ENCODE results near the gene ATP8A2.

The ATP8A2 gene

GRCh38 chr13:25384758-25385410 is 13.1 kb downstream of the ATP8A2 start:
- no peak for DNase-seq (ENCODE audit: low spot score)

- no peak for DNase-seq (ENCODE audit: low spot score)
Measured at GRCh38 chr13:25391932-25392331, 20.2 kb downstream of the ATP8A2 start.

GRCh38 chr13:25394402-25395060 is 22.8 kb downstream of the ATP8A2 start:
- DNase-seq (ENCODE audit: low spot score), result no peak

DNA sequence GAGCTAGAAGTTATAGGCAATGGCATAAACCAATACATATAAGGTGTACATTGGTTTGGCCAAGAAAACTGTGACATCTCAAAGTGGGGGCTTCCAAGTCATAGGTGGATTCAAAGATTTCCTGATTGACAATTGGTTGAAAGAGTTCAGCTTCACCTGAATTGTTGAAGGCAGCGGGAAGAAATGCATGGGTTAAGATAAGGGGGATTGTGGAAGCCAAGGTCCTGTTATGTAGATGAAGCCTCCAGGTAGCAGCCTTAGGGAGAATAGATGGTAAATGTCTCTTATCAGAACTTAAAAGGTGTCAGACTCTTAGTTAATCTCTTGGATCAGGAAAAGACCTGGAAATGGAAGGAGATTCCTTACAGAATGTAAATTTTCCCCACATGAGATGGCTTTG is 26.0 kb downstream of the ATP8A2 start:
- no peak for DNase-seq (ENCODE audit: low spot score)

DNA sequence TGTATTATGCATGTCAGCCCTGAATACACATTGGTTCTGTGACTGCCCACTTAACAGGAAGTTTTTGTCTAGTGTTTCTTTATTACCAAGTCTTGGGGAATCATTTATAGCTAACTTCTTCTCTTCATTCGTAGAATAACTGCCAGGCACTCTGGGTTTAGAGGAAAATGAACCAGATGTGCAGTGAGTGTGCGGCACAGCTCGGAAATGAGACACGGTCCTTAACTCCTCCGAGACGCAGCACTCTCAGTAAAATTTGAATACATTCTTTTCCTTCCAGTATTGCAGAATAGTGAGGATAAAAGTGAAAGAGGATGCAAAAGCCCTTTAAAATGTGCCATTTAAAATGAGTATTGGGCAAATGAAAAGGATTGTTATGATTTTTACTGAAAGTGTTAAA is 29.2 kb downstream of the ATP8A2 start:
- no peak for DNase-seq (ENCODE audit: low spot score)

DNA sequence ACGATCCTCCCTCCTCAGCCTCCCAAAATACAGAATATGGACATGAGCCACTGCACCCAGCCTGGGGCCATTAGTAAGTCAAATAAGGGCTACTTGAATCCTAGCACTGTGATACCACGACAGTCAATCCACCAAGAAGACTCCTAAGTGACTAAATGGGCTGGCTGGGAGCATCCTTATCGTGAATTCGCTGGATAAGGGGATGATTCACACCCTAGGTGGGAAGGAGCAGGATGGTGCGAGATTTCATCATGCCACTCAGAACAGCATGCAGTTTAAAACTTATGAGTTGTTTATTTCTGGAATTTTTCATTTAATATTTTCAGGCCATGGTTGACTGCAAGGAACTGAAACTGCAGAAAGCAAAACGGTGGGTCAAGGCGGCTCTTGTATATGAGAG is 30.2 kb downstream of the ATP8A2 start:
- no peak for DNase-seq (ENCODE audit: low spot score)

DNA sequence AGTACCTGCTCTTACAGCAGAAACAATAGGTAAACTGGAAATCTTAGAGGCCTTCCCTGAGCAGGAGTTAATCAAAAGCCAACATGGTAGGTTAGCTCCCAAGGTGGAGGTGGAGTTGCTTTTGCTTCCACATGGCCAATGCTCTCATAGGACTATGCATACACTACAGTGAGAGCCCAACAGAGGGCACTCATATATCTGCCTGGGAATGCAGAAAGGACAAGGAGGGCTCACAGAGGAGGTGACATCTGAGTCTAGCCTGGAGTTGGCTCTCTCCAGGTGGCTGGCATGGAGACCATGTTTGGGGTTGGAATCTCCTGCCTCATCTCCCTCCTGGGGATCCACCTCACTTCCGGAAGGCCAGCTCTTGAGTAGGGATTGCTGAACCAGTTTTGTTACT is 34.6 kb downstream of the ATP8A2 start:
- DNase-seq (ENCODE audit: low spot score), result no peak

DNA sequence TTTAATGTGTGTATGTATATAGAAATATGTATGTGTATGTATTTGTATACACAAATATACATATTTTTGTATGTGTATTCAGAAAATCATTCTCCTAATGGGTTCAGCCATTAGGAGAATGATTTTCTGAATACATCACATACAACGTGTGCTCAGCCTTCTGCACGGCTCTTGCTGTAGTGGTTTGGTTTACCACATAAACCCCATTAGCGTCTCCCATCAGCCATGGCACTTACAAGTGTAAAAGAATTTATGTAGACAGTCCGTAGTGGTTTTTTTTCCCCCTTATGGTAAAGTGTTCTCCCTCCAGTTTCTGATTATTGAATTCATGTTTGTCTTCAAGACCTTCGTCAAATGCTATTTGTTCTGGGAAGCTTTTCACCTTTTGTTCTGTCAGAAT is 38.2 kb downstream of the ATP8A2 start:
- DNase-seq (ENCODE audit: low spot score), result no peak

GRCh38 chr13:25415241-25415640 is 43.5 kb downstream of the ATP8A2 start:
- DNase-seq (ENCODE audit: low spot score), result peak; percentile 77

GRCh38 chr13:25417535-25417934 is 45.8 kb downstream of the ATP8A2 start:
- no peak for DNase-seq (ENCODE audit: low spot score)

DNA sequence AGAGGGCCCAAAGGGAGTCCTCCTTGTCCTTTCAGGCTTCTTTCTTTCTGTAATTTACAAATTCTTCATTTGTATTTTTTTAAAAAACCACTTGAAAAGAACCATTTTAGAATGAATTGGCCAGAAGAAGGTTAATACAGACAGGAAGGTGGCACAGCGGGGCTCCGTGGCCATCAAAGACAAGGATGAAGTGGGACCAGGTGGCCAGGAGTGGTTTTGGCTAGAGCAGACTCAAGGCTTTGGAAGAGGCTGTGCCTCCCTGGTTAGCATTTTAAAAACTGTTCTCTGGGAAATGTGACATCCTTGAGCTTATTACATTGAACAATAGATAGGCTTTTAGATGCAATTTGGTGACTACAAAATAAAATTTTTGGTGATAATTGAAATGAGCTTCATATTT is 48.4 kb downstream of the ATP8A2 start:
- peak; percentile 95 for DNase-seq (ENCODE audit: low spot score)

GRCh38 chr13:25421612-25422011 is 49.8 kb downstream of the ATP8A2 start:
- DNase-seq (ENCODE audit: low spot score), result peak; percentile 76

- DNase-seq (ENCODE audit: low spot score), result peak; percentile 51
Measured at GRCh38 chr13:25422153-25422552, 50.4 kb downstream of the ATP8A2 start.

DNA sequence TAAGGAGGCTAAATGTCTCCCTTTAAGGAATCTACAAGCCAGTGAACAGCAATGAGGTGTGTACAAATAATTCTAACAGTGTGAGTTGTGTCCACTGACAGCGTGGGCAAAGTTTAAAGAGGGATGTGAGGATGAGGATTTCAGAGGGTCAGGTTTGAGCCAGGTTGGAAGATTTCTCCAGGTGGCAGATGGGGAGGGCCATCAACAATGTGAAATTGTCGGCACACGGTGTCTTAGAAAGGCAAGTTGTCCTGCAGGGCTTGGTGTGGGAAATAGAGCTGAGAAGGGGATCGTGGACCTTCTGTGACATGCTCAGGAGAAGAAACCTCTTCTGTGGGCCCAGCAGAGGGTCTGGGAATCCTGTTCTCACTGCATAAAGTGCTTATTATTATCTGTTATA is 52.1 kb downstream of the ATP8A2 start:
- peak; percentile 77 for DNase-seq (ENCODE audit: low spot score)

DNA sequence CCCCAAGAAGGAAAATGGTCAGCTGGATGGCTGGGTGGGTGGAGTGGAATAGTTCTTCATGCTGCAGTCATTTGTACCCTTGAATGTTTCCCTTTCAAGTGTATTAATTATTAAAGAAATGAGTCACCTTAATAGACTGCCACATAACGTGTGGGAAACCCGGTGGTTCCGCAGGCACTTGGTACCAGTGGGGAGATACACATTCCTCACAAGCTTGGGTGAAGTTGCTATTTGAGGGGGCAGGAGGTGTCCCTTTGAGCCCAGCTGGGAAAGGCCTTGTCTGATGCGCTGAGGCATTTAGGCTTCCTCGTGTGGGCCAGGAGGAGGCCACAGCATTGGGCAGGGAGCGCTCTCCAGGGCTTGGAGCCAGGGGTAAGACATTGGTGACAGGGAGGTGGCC is 57.7 kb downstream of the ATP8A2 start:
- DNase-seq (ENCODE audit: low spot score), result no peak

DNA sequence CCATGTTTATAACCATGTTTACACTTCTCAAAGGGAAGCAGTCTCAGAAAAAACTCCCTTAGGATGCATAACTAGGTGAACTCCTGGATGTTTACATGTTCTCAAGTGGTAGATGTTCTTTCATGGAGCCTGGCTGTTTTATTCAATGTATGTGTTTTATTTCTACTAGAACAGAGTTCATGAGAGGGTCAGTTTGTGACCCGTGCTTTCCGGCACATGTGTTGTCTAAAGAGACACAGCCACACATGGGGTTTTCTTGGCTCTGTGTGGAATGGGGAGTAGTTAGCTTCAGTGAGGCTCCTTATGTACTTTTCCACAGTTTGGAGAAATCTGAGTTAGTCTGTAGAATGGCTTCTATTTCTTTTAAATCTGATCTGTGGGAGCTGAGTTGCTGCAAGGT is 60.9 kb downstream of the ATP8A2 start:
- DNase-seq (ENCODE audit: low spot score), result no peak

DNA sequence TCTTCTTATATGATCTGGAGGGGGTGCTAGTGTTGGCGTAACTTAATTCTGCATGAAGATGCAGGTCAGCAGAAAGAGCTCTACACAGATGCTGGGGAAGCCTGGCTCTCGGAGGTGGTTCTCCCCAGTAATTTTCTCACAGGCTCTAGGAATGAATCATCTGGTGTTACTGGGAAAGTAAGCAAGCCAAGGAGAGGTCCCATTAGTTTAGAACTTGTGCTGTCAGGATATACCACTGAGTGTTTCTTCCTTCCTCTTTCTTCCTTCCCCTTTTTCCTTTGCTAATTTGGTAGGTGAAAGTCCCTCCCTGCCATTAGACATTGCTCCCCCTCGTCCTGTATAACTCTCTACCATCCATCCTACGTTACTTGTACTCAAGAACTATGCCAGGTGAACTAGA is 68.3 kb downstream of the ATP8A2 start:
- peak; percentile 22 for DNase-seq (ENCODE audit: low spot score)

GRCh38 chr13:25446261-25446660 is 74.5 kb downstream of the ATP8A2 start:
- no peak for DNase-seq (ENCODE audit: low spot score)

DNA sequence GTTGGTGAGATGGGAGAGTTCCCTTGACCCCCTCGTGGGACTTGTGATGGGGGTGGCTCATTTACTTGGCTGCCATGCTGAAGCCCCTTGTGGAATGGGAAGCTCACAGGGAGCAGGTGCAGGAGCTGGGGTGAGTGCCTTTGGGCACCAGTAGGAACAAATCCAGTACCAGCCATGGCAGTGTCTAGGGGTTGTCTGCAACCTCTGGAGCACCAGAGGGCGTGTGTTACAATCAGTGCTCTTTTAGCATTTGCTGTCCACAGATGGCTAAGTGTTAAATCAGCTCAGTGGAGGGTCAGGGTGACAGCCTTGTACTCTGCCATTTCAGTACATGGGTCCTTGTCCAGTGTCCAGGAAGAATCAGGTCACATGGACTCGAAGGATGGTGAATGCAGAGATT is 75.6 kb downstream of the ATP8A2 start:
- DNase-seq (ENCODE audit: low spot score), result no peak

DNA sequence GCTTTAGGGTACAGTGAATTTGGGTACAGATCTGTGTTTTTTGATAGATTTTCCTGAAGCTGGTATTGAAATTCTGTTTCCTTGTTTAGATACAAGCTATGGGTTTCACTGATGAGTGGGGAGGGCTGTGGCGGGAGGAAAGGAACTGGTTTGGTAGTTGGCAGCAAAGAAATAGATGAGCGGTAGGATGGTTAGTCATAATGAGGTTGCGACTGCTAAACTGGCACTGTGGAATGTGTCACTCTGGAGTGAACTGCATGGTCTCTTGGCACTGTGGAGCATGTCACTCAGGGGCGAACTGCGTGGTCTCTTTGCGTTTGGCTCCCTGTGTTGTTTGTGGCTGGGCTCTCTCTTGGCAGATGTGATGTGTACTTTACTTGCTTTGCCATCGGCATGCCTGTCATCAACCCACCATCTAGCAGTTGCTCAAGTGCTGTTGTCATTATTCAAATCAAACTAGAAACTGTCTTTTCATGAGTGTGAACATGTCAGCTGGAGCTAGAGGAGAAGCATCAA is 82.1 kb downstream of the ATP8A2 start:
- DNase-seq (ENCODE audit: low spot score), result peak; percentile 42

DNA sequence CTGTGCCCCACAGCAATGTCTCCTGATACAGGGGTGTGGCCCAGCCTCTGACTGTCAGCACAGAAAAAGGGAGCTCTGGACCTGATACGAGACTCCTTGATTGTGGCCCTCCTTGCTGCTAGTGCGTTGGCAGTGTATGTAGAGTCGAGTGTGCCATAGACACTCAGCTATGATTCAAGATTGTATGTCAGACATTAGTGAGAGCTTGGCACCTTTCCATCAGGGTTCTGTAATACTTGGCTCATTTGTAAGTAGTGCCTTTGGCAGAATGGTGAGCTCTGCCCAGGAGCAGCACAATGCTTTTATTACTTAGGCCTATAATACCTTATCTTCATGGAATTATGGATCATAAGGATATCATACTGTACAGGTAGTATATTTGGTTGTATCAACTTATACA is 83.4 kb downstream of the ATP8A2 start:
- peak; percentile 74 for DNase-seq (ENCODE audit: low spot score)

GRCh38 chr13:25457566-25457965 is 85.8 kb downstream of the ATP8A2 start:
- DNase-seq (ENCODE audit: low spot score), result no peak

DNA sequence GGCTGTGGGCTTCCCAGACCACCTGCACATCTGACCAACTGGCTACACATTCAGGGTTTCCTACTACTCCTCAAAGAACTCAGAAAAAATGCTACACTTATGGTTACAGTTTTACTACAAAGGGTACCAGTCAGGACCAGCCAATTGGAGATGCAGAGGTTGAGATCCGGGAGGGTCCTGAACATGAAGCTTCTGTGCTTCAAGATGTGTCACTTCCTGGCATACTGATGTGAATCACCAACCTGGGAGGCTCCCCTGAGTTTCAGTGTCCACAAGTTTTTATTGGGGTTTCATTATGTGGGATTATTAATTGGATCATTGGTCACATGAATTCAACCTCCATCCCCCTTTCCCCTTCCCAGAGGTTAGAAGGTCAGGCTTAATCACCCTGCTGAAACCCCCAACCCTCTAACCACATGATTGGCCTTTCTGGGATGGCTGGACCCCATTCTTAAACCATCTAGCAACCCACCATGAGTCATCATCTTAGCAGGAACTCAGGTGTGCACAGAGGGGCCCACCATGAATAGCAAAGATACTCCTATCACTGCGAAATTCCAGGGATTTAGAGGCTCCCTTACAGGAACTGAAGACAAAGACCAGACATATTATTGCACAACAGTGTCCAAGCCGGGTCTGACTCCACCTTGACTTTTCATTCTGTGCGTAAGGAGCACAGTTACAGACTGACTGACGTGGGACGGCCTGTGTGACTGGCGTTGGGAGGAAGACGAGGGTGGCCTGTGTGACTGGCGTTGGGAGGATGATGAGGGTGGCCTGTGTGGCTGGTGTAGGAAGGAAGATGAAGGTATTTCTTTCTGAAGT is 90.7 kb downstream of the ATP8A2 start:
- no peak for DNase-seq (ENCODE audit: low spot score)
